AG09309 (cell line): ENCODE data around the gene APP.

Experiments
- DNase-seq: peaks from one replicate; pipeline ENCODE4 v3.0.0-alpha.2; 2010; ENCODE audit warnings: low read depth
- H3K4me3 ChIP-seq: 2 replicates; pipeline ENCODE4 v1.5.1; 2011; ENCODE audit warnings: mild to moderate bottlenecking, low read depth, low read length, moderate library complexity; ENCODE audit not compliant: control insufficient read depth
- CTCF ChIP-seq: IDR thresholded peaks from 2 replicates; pipeline ENCODE4 v1.5.1; 2011; ENCODE audit warnings: mild to moderate bottlenecking, low read depth, low read length, inconsistent platforms; ENCODE audit not compliant: insufficient read depth, control insufficient read depth; ENCODE audit errors: missing control alignments

APP gene

DNA sequence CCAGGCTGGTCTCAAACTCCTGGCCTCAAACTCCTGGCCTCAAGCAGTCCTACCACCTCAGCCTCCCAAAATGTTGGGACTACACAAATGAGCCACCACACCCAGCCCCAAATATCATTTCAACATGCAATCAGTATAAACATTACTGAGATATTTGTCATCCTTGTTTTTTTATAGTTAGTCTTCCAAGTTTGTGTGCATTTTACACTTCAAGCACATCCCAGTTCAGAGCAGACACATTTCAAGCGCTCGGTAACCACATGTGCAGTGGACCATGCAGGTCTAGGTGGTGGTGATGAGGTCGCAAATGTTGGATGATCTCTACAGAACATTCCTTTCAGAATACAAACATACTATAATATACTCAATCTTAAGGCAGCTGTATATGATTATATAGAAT lies 23.8 kb upstream of the APP start:
- TF ChIP-seq CTCF = no peak
- no peak for DNase-seq
- H3K4me3 ChIP-seq = no peak overlapping the region

DNA sequence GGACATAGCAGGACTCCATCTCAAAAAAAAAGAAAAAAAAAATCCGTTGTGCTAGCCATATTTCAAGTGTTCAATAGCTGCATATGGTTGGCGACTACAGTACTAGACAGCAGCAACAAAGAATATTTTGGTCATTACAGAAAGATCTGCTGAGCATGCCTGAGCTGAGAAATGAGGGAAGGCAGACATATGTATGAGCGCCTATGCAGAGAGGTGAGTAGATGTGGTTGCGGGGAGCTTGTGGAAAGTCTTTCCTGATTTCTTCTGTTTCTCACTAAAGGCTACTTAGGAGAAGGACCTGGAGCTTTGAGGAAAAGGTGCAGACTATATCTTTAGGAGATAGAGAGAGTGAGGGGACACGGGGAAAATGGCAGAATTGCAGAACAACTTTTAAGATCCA lies 21.0 kb upstream of the APP start:
- no peak for TF ChIP-seq CTCF
- no peak for DNase-seq
- no peak overlapping the region for H3K4me3 ChIP-seq

DNA sequence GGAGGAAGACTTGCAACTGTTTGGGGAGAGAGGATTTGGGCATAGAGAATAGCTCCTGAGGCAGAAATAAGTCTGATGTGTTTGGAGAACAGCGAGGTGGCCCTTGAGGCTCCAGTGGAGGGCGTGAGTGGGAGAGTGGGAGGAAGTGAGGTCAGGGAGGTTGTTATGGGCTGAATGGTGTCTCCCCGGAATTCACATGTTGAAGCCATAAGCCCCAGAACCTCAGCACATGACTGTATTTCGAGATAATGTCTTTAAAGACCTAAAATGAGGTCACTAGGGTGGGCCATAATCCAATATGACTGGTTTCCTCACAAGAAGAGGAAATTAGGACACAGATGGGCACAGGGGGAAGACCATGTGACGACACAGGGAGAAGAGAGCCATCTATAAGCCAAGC lies 17.9 kb upstream of the APP start:
- no peak for TF ChIP-seq CTCF
- no peak for DNase-seq
- no peak overlapping the region for H3K4me3 ChIP-seq

DNA sequence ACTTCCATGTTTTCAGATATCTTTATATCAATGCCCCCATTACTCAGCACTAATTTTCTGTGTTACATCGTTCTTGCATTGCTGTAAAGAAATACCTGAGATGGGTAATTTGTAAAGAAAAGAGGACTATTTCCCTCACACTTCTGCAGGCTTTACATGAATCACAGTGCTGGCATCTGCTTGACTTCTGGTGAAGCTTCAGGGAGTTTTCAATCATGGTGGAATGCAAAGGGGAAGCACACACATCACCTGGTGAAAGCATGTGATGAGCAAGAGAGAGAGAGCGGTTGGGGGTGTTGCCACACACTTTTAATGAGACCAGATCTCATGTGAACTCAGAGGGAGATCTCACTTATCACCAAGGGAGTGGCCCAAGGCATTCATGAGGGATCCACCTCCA lies 14.9 kb upstream of the APP start:
- DNase-seq = no peak
- no peak for TF ChIP-seq CTCF
- H3K4me3 ChIP-seq = no peak overlapping the region

- no peak overlapping the region for H3K4me3 ChIP-seq
- no peak for TF ChIP-seq CTCF
- DNase-seq = no peak
Observed at GRCh38 chr21:26185021-26185420, 14.5 kb upstream of the APP start.

GRCh38 chr21:26179501-26179900 lies 8.9 kb upstream of the APP start:
- TF ChIP-seq CTCF = no peak
- no peak for DNase-seq
- no peak overlapping the region for H3K4me3 ChIP-seq
